ENCODE measurements around the gene IMP4. TPM values are rescaled to one million over a fixed set of nuclear protein-coding genes. Genes with fewer than 3 reads are reported as not detected.

Gene IMP4
- total RNA-seq, 2 experiments from 2014 or later = 81.7 to 88.1 TPM

DNA sequence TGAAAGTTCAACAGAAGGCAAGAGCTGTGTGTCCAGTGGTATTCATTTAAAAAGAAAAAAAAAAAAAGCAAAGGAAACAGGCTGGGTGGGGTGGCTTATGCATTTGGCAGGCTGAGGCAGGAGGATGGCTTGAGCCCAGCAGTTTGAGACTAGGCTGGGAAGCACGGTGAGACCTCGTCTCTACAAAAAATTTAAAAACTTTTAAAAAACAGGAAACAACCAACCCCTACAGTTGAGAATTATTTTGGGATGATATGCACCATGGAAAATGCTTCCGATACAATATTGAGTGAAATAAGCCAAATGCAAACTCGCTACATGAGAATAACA is 44.3 kb downstream of the IMP4 start:
- peaks cover 2% of the 10 kb centered on the region for H3K36me3 ChIP-seq (ENCODE audit: insufficient read depth, low read length)
- H3K4me3 ChIP-seq (ENCODE audit: low read length) = no peak overlapping the region
- H3K27ac ChIP-seq (ENCODE audit: low read depth in 1 of 2, low read length in 2 of 2) = no peak overlapping the region
- H3K4me1 ChIP-seq (ENCODE audit: insufficient read depth, low read length) = peaks cover 18% of the 10 kb centered on the region
- no peak for ATAC-seq (ENCODE audit: poor library complexity)
- intact Hi-C loops (cut with DNase I, micrococcal nuclease) = no loop called here
- H3K9me3 Mint-ChIP-seq = no peaks in the 10 kb centered on the region
- no peaks in the 10 kb centered on the region for H3K27me3 ChIP-seq (ENCODE audit: control insufficient read depth in 1 of 2, insufficient read depth in 2 of 2, low read length in 2 of 2)
- H3K27me3 Mint-ChIP-seq = peaks cover 3% of the 10 kb centered on the region
- TF ChIP-seq, protein P1, sequence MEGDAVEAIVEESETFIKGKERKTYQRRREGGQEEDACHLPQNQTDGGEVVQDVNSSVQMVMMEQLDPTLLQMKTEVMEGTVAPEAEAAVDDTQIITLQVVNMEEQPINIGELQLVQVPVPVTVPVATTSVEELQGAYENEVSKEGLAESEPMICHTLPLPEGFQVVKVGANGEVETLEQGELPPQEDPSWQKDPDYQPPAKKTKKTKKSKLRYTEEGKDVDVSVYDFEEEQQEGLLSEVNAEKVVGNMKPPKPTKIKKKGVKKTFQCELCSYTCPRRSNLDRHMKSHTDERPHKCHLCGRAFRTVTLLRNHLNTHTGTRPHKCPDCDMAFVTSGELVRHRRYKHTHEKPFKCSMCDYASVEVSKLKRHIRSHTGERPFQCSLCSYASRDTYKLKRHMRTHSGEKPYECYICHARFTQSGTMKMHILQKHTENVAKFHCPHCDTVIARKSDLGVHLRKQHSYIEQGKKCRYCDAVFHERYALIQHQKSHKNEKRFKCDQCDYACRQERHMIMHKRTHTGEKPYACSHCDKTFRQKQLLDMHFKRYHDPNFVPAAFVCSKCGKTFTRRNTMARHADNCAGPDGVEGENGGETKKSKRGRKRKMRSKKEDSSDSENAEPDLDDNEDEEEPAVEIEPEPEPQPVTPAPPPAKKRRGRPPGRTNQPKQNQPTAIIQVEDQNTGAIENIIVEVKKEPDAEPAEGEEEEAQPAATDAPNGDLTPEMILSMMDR (IDR thresholded peaks at IDR 0.05) = no peak
- ChIA-PET POLR2A (no interaction called here), CTCF (no interaction called here)
- peaks cover 13% of the 10 kb centered on the region for H3K36me3 Mint-ChIP-seq (ENCODE audit: low read depth)
- no peak for DNase-seq
- no peak overlapping the region for H3K4me3 Mint-ChIP-seq
- no peak overlapping the region for H3K27ac Mint-ChIP-seq
- H3K9me3 ChIP-seq (ENCODE audit: control insufficient read depth in 1 of 2, insufficient read depth in 1 of 2, low read length in 2 of 2) = no peaks in the 10 kb centered on the region
- peaks cover 10% of the 10 kb centered on the region for H3K4me1 Mint-ChIP-seq (ENCODE audit: low read depth)

DNA sequence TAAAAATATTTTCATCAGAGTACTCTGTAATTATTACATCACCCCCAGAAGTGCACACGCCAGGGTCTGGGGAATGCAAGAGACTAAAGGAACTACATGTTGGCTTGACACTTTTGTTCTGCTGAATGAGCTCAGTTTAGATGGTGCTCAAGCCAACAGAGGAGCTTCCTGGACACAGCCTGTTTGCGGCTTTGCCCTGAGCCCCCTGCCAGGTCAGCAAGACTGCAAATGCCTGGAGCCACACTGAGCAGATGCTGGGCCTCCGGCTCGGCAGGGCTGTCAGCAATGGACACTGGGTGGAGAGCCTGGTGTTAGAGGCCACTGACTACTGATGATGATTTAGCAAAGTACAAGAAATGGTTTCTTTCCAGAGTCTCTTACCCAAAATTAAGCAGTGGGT is 45.1 kb downstream of the IMP4 start:
- peaks cover 19% of the 10 kb centered on the region for H3K4me1 ChIP-seq (ENCODE audit: insufficient read depth, low read length)
- TF ChIP-seq, protein P1 (IDR thresholded peaks at IDR 0.05) = no peak
- no peak for DNase-seq
- CTCF ChIA-PET = no interaction called here
- intact Hi-C loops (cut with DNase I, micrococcal nuclease) = no loop called here
- no peak overlapping the region for H3K27ac ChIP-seq (ENCODE audit: low read depth in 1 of 2, low read length in 2 of 2)
- Mint-ChIP-seq H3K4me1 (ENCODE audit: low read depth) (peaks cover 13% of the 10 kb centered on the region), H3K27me3 (peaks cover 6% of the 10 kb centered on the region), H3K4me3 (no peak overlapping the region), H3K27ac (no peak overlapping the region), H3K9me3 (no peaks in the 10 kb centered on the region), H3K36me3 (ENCODE audit: low read depth) (peaks cover 8% of the 10 kb centered on the region)
- POLR2A ChIA-PET = interaction anchor here (2.6 kb wide), 1 partner anchor 46 kb away, joined by 12 read pairs; the partner anchor contains the start of gene IMP4
- no peak for ATAC-seq (ENCODE audit: poor library complexity)
- no peaks in the 10 kb centered on the region for H3K9me3 ChIP-seq (ENCODE audit: control insufficient read depth in 1 of 2, insufficient read depth in 1 of 2, low read length in 2 of 2)
- H3K36me3 ChIP-seq (ENCODE audit: insufficient read depth, low read length) = peaks cover 2% of the 10 kb centered on the region
- no peak overlapping the region for H3K4me3 ChIP-seq (ENCODE audit: low read length)
- H3K27me3 ChIP-seq (ENCODE audit: control insufficient read depth in 1 of 2, insufficient read depth in 2 of 2, low read length in 2 of 2) = no peaks in the 10 kb centered on the region

DNA sequence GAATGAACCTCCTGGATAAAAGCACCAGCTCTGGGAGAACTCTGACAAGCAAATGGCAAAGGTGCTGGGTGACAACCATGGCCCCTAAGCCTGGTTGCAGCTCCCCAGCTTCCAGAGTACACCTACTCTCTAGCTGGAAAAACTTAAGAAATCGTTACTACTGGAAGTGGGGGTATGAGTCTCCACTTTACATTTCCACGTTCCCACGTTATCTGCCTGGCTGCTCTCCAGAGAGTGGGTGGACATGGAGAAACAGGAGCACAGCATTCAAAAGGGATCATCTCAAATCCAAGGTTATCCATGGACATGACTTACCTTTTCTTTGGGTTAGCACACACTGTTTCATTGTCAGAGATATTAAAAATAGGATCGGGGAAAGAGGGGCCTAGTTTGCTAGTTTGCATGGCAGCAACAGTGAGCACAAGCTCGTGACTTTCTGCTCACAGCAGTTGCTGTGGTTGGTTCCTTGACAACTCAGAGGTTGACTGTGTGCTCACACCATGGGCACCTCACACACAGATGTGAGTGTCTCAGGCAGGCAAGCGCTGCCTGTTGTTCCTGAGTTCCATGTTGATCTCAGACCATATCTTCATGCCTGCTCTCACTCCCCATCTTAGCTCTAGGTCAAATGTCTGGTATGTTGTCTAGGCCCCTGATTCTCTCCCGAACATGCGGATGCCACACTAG is 45.7 kb downstream of the IMP4 start:
- Mint-ChIP-seq H3K27ac (no peak overlapping the region), H3K4me1 (ENCODE audit: low read depth) (peaks cover 13% of the 10 kb centered on the region), H3K27me3 (peaks cover 8% of the 10 kb centered on the region), H3K36me3 (ENCODE audit: low read depth) (peaks cover 4% of the 10 kb centered on the region), H3K9me3 (no peaks in the 10 kb centered on the region), H3K4me3 (no peak overlapping the region)
- POLR2A ChIA-PET = interaction anchor here (2.6 kb wide), 1 partner anchor 46 kb away, joined by 12 read pairs; the partner anchor contains the start of gene IMP4
- CTCF ChIA-PET = no interaction called here
- Histone ChIP-seq H3K4me1 (ENCODE audit: insufficient read depth, low read length) (peaks cover 19% of the 10 kb centered on the region), H3K27ac (ENCODE audit: low read depth in 1 of 2, low read length in 2 of 2) (no peak overlapping the region), H3K36me3 (ENCODE audit: insufficient read depth, low read length) (peaks cover 2% of the 10 kb centered on the region), H3K9me3 (ENCODE audit: control insufficient read depth in 1 of 2, insufficient read depth in 1 of 2, low read length in 2 of 2) (no peaks in the 10 kb centered on the region), H3K27me3 (ENCODE audit: control insufficient read depth in 1 of 2, insufficient read depth in 2 of 2, low read length in 2 of 2) (no peaks in the 10 kb centered on the region), H3K4me3 (ENCODE audit: low read length) (no peak overlapping the region)
- intact Hi-C loops (cut with DNase I, micrococcal nuclease) = no loop called here
- DNase-seq = no peak
- TF ChIP-seq, protein P1 (IDR thresholded peaks at IDR 0.05) = no peak
- no peak for ATAC-seq (ENCODE audit: poor library complexity)
